Liver (tissue), 9 donors: ENCODE data around the gene KLK14. TPM values are rescaled to one million over a fixed set of nuclear protein-coding genes. Genes with fewer than 3 reads are reported as not detected.
A peak's percentile ranks its signal among the peaks of the same experiment; 100 is the strongest.

Experiments
- DNase-seq: peaks from one replicate; pipeline ENCODE4 v3.0.0-alpha.2; 2017; ENCODE audit warnings: low spot score
- H3K27ac ChIP-seq, 2 donors: one replicate each; pipeline ENCODE4 v1.7.0; 2013; ENCODE audit warnings: inconsistent platforms in 2 of 2, low read length in 2 of 2, control low read depth in 1 of 2, low read depth in 1 of 2, mild to moderate bottlenecking in 1 of 2
- H3K27me3 ChIP-seq, 4 donors: one replicate each; pipeline versions ENCODE4 v1.6.1 to v1.7.0; 2013; ENCODE audit warnings: low read length in 3 of 4, inconsistent platforms in 1 of 4, mild to moderate bottlenecking in 1 of 4, moderate library complexity in 1 of 4; ENCODE audit not compliant: control insufficient read depth in 4 of 4, insufficient read depth in 4 of 4
- H3K36me3 ChIP-seq, 4 donors: one replicate each; pipeline versions ENCODE4 v1.6.1 to v1.7.0; 2013; ENCODE audit warnings: low read length in 3 of 4, mild to moderate bottlenecking in 3 of 4, low read depth in 1 of 4, moderate library complexity in 1 of 4; ENCODE audit not compliant: control insufficient read depth in 4 of 4, insufficient read depth in 3 of 4
- H3K4me1 ChIP-seq, 4 donors: one replicate each; pipeline versions ENCODE4 v1.6.1 to v1.7.0; 2013; ENCODE audit warnings: low read length in 3 of 4, mild to moderate bottlenecking in 3 of 4, moderate library complexity in 1 of 4; ENCODE audit not compliant: control insufficient read depth in 4 of 4, insufficient read depth in 4 of 4
- H3K4me3 ChIP-seq, 3 donors: one replicate each; pipeline versions ENCODE4 v1.6.1 to v1.7.0; 2013; ENCODE audit warnings: low read length in 3 of 3, control low read depth in 1 of 3, low read depth in 1 of 3, mild to moderate bottlenecking in 1 of 3
- H3K9ac ChIP-seq, 2 donors: one replicate each; pipeline ENCODE4 v1.7.0; 2013; ENCODE audit warnings: low read length in 2 of 2, mild to moderate bottlenecking in 2 of 2, moderate library complexity in 2 of 2, control low read depth in 1 of 2, low read depth in 1 of 2
- H3K9me3 ChIP-seq, 4 donors: one replicate each; pipeline versions ENCODE4 v1.6.1 to v1.7.0; 2013; ENCODE audit warnings: low read length in 3 of 4; ENCODE audit not compliant: control insufficient read depth in 4 of 4
- ATF3 ChIP-seq: IDR thresholded peaks from 2 replicates; pipeline ENCODE4 v1.6.1; 2016; ENCODE audit warnings: antibody characterized with exemption
- CTCF ChIP-seq: fragments of 150-350 bp; IDR thresholded peaks from 2 replicates; pipeline ENCODE4 v1.5.1; 2017; ENCODE audit warnings: improper control_type of control experiment, low read depth, low read length; ENCODE audit not compliant: missing input control
- EGR1 ChIP-seq, 2 donors: IDR thresholded peaks; 2 replicates each; pipeline ENCODE4 v1.6.1; 2016 to 2018; ENCODE audit warnings: antibody characterized with exemption in 2 of 2, low read depth in 2 of 2
- FOXA1 ChIP-seq: IDR thresholded peaks from 2 replicates; pipeline ENCODE4 v1.6.1; 2016; ENCODE audit warnings: antibody characterized with exemption
- FOXA2 ChIP-seq: IDR thresholded peaks from 2 replicates; pipeline ENCODE4 v1.6.1; 2016; ENCODE audit warnings: antibody characterized with exemption
- GABPA ChIP-seq, 2 donors: IDR thresholded peaks in 1 of 2; conservative IDR thresholded peaks in 1 of 2; 2 replicates each; pipeline ENCODE4 v1.6.1; 2016; ENCODE audit warnings: antibody characterized with exemption in 2 of 2, mild to moderate bottlenecking in 1 of 2, moderate library complexity in 1 of 2
- HNF4A ChIP-seq, 2 donors: conservative IDR thresholded peaks; 2 replicates each; pipeline ENCODE4 v1.6.1; 2016; ENCODE audit warnings: antibody characterized with exemption in 2 of 2, mild to moderate bottlenecking in 2 of 2
- HNF4G ChIP-seq: IDR thresholded peaks from 2 replicates; pipeline ENCODE4 v1.6.1; 2016; ENCODE audit warnings: antibody characterized with exemption
- JUND ChIP-seq, 2 donors: IDR thresholded peaks; 2 replicates each; pipeline ENCODE4 v1.6.1; 2016; ENCODE audit warnings: antibody characterized with exemption in 2 of 2
- MAX ChIP-seq: IDR thresholded peaks from 2 replicates; pipeline ENCODE4 v1.6.1; 2016; ENCODE audit warnings: antibody characterized with exemption
- NR2F2 ChIP-seq: IDR thresholded peaks from 2 replicates; pipeline ENCODE4 v1.6.1; 2016; ENCODE audit warnings: antibody characterized with exemption
- RAD21 ChIP-seq, 2 donors: IDR thresholded peaks; 2 replicates each; pipeline ENCODE4 v1.6.1; 2016; ENCODE audit warnings: antibody characterized with exemption in 2 of 2, mild to moderate bottlenecking in 2 of 2
- REST ChIP-seq: IDR thresholded peaks from 2 replicates; pipeline ENCODE4 v1.6.1; 2016; ENCODE audit warnings: antibody characterized with exemption, mild to moderate bottlenecking
- RXRA ChIP-seq, 2 donors: IDR thresholded peaks; 2 replicates each; pipeline ENCODE4 v1.6.1; 2017 to 2018; ENCODE audit warnings: antibody characterized with exemption in 2 of 2, mild to moderate bottlenecking in 1 of 2
- SP1 ChIP-seq: IDR thresholded peaks from 2 replicates; pipeline ENCODE4 v1.6.1; 2018; ENCODE audit warnings: antibody characterized with exemption, mild to moderate bottlenecking
- TAF1 ChIP-seq: conservative IDR thresholded peaks from 2 replicates; pipeline ENCODE4 v1.6.1; 2016; ENCODE audit warnings: antibody characterized with exemption, mild to moderate bottlenecking
- YY1 ChIP-seq: IDR thresholded peaks from 2 replicates; pipeline ENCODE4 v1.6.1; 2016; ENCODE audit warnings: antibody characterized with exemption, mild to moderate bottlenecking
- ZBTB33 ChIP-seq: IDR thresholded peaks from 2 replicates; pipeline ENCODE4 v1.6.1; 2016; ENCODE audit warnings: antibody characterized with exemption
- WGBS: extraction: QIAGEN DNeasy Blood & Tissue Kit; methylation state at CpG from one replicate; pipeline ENCODE4 v1.1.7; 2013; 5-methylcytosine and 5-hydroxymethylcytosine counted together
- polyA plus RNA-seq, 2 donors: library from polyadenylated mRNA; stranded (reverse) in 1 of 2; unstranded in 1 of 2; fragments of 200-250 nt in 1 of 2; fragments of >200 nt in 1 of 2; fragmentation: Nextera tagmentation in 1 of 2; extraction: Ambion mirVana in 1 of 2; gene quantifications; one replicate each; pipeline versions ENCODE4 v1.2.1 to v1.2.3, GENCODE V29; 2013 to 2015
- total RNA-seq, 2 donors: library from RNA; depleted of rRNA; stranded (reverse); fragments of >200 nt; gene quantifications; one replicate each; pipeline ENCODE4 v1.2.3, GENCODE V29; 2014
- donor health status: healthy.
- donor health status: healthy.
- donor health status: healthy.
- donor health status: healthy.
- donor health status: healthy.

KLK14 gene
- total RNA-seq = not detected
- under 1 TPM in 1 of 2 donors, not detected in 1; 0.06 TPM for polyA plus RNA-seq

GRCh38 chr19:51082611-51083010, at the start of gene KLK14:
Gene KLK14, minus strand, starts transcription at chr19:51082887. Its CDS starts 273 bp downstream, at chr19:51082614.
- Histone ChIP-seq H3K4me3 (no peak within 1 kb of the TSS), H3K4me1 (no peaks in the 10 kb centered on the region), H3K9me3 (no peaks in the 10 kb centered on the region), H3K9ac (no peak within 1 kb of the TSS), H3K36me3 (no peaks in the 10 kb centered on the region), H3K27me3 (peaks cover 0 to 5% (median 0%) of the 10 kb centered on the region in 4 donors), H3K27ac (no peak within 1 kb of the TSS)
- WGBS = 37% methylated on average over 7 of the region's 7 CpGs
- TF ChIP-seq RXRA (IDR thresholded peaks at IDR 0.05) (no peak), CTCF (no peak), ZBTB33 (no peak), FOXA1 (no peak)
- no peak for DNase-seq

GRCh38 chr19:51131780-51132680, 49.3 kb upstream of the KLK14 start:
- H3K27ac ChIP-seq = peak overlapping the region; percentile 73 to 78
- peaks cover 0 to 4% (median 0%) of the 10 kb centered on the region in 4 donors for H3K36me3 ChIP-seq
- H3K4me3 ChIP-seq = no peak overlapping the region
- no peaks in the 10 kb centered on the region for H3K27me3 ChIP-seq
- TF ChIP-seq MAX (peak; percentile 27), SP1 (peak; percentile 86), ATF3 (no peak), JUND (IDR thresholded peaks at IDR 0.05) (no peak), TAF1 (no peak), REST (peak; percentile 3), EGR1 (IDR thresholded peaks at IDR 0.05; ENCODE audit: low read depth in 2 of 2) (no peak), FOXA2 (no peak), ZBTB33 (no peak), HNF4G (no peak), YY1 (peak; percentile 46), RXRA (IDR thresholded peaks at IDR 0.05) (peak; percentile 73 to 82), CTCF (no peak), NR2F2 (peak; percentile 98), FOXA1 (no peak), HNF4A (conservative IDR thresholded peaks at IDR 0.05) (no peak), RAD21 (IDR thresholded peaks at IDR 0.05) (peak; percentile 30 to 58), GABPA (IDR thresholded peaks at IDR 0.05 in 1 of 2, conservative IDR thresholded peaks at IDR 0.05 in 1 of 2) (no peak)
- DNase-seq = no peak
- H3K9me3 ChIP-seq = peaks cover 0 to 6% (median under 1%) of the 10 kb centered on the region in 4 donors
- no peak overlapping the region for H3K9ac ChIP-seq
- WGBS = 50% methylated on average over 24 of the region's 24 CpGs
- H3K4me1 ChIP-seq = peaks cover 0 to 15% (median 9%) of the 10 kb centered on the region in 4 donors
